NOMO-1 treated with DMSO at 0.1 percent for 48 hours (cell line): ENCODE results near the gene TRIL.
A peak's percentile ranks its signal among the peaks of the same experiment; 100 is the strongest.

Source experiments
- DNase-seq: peaks from one replicate; lab custom pipeline; 2025; ENCODE audit not compliant: unreplicated experiment; lab: John Stamatoyannopoulos, UW

TRIL gene, protein sequence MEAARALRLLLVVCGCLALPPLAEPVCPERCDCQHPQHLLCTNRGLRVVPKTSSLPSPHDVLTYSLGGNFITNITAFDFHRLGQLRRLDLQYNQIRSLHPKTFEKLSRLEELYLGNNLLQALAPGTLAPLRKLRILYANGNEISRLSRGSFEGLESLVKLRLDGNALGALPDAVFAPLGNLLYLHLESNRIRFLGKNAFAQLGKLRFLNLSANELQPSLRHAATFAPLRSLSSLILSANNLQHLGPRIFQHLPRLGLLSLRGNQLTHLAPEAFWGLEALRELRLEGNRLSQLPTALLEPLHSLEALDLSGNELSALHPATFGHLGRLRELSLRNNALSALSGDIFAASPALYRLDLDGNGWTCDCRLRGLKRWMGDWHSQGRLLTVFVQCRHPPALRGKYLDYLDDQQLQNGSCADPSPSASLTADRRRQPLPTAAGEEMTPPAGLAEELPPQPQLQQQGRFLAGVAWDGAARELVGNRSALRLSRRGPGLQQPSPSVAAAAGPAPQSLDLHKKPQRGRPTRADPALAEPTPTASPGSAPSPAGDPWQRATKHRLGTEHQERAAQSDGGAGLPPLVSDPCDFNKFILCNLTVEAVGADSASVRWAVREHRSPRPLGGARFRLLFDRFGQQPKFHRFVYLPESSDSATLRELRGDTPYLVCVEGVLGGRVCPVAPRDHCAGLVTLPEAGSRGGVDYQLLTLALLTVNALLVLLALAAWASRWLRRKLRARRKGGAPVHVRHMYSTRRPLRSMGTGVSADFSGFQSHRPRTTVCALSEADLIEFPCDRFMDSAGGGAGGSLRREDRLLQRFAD

DNA sequence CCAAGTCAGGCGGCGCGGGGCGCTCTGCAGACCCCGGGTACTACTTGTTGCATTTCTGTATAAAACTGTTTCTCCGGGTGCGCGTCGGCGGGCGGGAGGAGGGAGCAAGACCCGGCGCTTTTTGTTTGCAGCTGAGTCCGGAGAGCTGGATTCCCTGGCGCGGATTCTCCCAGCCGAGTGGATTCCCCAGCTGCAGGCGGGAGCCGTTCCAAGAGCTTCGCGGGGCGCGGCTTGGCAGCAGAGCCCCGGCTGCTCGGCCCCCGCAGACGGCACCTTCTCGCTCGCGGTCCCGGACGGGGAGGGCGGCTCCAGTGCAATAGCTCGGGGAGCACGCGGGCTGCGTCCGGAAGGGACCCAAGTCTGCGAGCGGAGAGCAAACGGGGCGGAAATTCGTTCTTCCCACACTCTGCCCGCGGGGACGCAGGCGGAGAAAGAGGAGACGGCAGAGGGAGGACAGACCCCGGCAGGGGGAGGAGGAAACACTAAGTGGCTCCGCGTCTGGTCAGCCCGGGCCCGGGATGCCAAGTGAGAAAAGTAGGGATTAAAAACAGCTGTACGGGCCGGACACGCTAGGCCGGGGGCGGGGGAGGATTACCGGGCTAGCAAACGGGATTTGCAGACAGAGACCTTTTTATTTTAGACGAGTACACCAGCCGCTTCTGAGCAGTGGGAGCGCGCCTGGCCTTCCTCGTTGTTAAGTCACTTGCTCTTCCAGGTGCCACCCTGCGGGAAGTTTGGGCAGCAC, at the start of gene TRIL:
Gene TRIL (minus strand): TSS at position 96 of the 745 bp plus-strand sequence. CDS start 284 bp downstream, outside the sequence.
- no peak for DNase-seq

DNA sequence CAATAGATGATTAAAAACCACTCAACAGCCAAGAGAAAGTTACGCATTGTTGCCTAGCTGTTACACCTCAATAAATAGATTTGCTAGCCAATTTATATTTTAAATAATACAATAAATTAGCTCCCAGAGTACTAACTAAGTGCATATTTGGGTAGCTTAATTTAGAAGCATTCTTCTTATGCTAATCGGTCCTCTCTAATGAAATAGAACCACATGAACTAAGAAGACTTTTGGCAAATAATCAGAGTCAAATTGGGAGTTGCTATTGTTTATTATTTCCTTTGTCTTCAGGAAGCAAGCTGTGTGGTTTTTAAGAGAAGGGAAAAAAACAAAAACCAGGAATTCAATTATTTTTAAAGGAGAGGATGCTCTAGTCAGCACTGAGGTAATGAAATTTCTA, 49.0 kb upstream of the TRIL start:
- DNase-seq, result no peak

DNA sequence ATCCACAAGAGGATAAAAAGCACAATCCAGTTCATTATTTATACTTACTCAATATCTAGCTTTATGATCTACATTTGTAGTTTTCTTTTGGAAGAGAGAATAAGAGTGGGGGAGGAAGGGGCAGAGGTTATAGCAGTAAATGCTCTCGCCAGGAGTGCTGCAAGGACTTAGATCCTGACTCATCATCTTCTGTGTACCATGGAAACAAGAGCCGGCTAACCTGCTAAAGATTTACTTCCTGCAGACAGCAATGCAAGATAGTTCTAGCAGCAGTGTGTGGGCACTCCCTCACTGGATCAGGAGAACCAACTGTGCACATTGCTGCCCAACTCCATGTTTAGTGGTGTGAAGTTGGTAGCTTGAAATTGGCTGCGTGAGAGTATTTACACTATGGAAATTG, 47.7 kb upstream of the TRIL start:
- DNase-seq, result no peak

DNA sequence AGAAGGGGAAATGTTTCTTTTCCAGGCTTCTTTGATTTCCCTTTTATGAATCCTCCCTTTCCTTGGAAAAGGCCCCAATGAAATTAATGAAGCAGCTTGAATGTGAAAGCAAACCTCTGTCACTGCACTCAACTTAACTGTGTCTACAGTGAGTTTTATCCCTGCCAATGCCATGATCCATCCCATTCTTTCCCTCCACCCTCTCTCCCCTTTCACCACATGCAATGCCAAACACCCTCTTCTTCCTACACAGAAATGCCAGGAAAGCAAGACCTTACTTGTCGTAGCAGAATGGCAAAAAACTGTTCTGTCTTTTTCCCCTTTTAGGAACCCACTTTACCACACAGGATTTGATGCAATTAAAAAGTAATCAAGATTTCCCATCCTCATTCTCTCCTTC, 47.3 kb upstream of the TRIL start:
- DNase-seq, result no peak

GRCh38 chr7:29003703-29004102, 45.6 kb upstream of the TRIL start:
- no peak for DNase-seq

- no peak for DNase-seq
These were observed 42.6 kb upstream of the TRIL start for GRCh38 chr7:29000717-29001076.

DNA sequence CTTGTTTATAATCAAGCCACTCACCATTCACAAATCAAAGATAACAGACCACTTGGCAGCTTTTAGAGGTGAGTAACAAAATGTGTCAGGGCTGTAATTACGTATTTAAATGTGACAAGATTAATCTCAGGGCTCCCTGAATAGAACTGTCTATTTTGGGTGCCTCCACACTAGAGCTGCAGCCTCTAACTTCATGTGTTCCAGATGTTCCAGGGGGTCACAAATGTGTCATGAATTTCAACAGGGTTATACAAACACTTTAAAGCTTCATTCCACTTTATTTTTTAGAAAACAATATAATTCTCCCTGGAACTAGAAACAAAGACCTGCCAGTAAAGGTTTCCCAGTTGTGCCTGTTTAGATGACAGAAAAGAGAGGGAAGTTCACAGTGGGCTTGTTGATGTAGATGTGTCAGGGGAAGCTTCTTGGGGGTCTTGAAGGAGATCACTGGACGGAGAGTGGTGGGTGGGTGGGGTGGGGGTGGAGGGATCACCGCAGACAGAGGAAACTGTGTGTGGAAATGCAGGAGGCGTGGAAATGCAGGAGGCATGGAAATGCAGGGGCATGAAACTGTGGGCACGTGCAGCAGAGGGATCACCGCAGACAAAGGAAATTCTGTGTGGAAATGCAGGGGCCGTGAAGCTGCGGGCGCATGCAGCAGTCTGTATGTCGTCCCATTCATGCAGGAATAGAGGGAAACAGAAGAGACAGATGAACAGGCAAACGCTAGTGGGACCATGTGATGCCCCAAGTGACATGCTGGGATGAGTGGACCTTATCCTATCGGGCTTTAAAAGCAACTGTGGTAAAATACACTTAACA, 42.0 kb upstream of the TRIL start:
- DNase-seq, result no peak

- DNase-seq, result no peak
These were observed 41.3 kb upstream of the TRIL start for GRCh38 chr7:28999427-28999826.

GRCh38 chr7:28998105-28998504, 40.0 kb upstream of the TRIL start:
- DNase-seq, result no peak

- no peak for DNase-seq
These were observed 38.7 kb upstream of the TRIL start for GRCh38 chr7:28996836-28997235.

- no peak for DNase-seq
These were observed 35.2 kb upstream of the TRIL start for GRCh38 chr7:28993371-28993770.

GRCh38 chr7:28992798-28993197, 34.7 kb upstream of the TRIL start:
- no peak for DNase-seq

GRCh38 chr7:28990200-28990960, 32.2 kb upstream of the TRIL start:
- DNase-seq, result no peak

DNA sequence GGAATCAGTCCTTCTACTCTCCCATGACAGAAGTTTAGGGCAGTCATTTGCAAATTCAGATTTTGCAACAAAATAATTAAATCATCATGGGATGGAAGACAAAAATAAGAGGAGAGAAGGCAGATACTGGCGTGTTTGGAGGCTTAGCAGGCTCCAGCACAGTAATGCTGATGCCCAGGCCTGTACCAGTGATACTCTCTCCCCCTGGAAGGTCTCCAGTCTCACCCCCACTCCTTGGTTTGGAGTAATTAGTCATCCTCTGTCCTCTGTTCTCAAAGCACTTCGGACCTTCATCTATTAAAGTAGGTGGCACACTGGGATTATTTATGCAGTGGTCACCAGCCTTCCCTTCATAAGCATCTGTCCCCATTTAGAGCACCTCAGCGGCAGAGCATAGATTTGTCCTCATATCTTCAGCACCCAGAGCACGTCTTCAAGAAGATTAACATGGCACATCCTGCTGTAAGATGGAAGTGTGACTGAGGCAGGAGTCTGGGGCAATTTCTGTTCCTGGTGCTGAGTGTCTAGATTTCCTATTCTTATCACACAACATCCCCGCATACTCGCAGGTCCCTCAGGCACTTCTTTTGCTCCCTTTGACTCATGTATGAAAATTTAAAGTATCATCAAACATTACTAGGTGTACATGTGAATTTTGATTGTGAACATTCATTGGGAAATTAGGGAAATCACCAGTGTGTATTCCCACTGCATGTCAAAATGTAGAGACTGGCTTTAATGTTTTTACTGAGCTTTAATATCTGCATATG, 31.3 kb upstream of the TRIL start:
- DNase-seq, result no peak

- DNase-seq, result no peak
These were observed 30.7 kb upstream of the TRIL start for GRCh38 chr7:28988810-28989209.

GRCh38 chr7:28988091-28988490, 30.0 kb upstream of the TRIL start:
- peak; percentile 11 for DNase-seq

DNA sequence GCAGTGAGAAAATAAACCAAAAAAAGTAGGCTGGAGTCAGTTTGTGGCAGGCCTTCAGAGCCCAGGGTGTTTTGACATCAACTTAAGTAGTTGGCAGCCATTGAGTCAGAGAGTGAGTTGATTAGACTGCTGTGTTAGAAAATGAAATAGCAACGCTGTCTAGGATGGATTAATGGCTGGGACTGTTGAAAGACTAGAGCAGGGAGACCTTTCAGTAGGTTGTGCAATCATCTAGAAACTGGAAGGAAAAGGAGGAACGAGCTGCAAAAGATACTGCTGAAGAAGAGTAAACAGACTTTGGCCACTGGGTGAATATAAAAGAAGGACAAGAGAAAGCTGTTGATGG, 28.6 kb upstream of the TRIL start:
- DNase-seq, result peak; percentile 98

GRCh38 chr7:28986028-28986764, 28.1 kb upstream of the TRIL start:
- no peak for DNase-seq

GRCh38 chr7:28984631-28985030, 26.5 kb upstream of the TRIL start:
- DNase-seq, result peak; percentile 75
